Upper lobe of left lung (tissue), 4 donors: ENCODE results near the gene RALGAPA2.

ENCODE experiments used
- EP300 ChIP-seq, 4 donors: sonication (generic); formaldehyde crosslinking; IDR thresholded peaks; one replicate each; pipeline ENCODE4 v1.5.1; 2017; ENCODE audit warnings: antibody characterized with exemption in 4 of 4, control low read depth in 2 of 4
- POLR2A ChIP-seq, 4 donors: fragments of 450-650 bp; IDR thresholded peaks; one replicate each; pipeline ENCODE4 v1.5.1; 2016 to 2017; ENCODE audit warnings: antibody characterized with exemption in 4 of 4, mild to moderate bottlenecking in 2 of 4
- POLR2AphosphoS5 ChIP-seq, 2 donors: sonication (generic); formaldehyde crosslinking; IDR thresholded peaks; one replicate each; pipeline ENCODE4 v1.5.1; 2017; ENCODE audit warnings: antibody characterized with exemption in 2 of 2
- TF ChIP-seq, protein P1 (sequence below), 6 experiments: fragments of 450-650 bp in 4 of 6; fragments of 200-600 bp in 2 of 6; sonication (generic) in 2 of 6; IDR thresholded peaks; one replicate each; pipeline ENCODE4 v1.5.1; 2016 to 2019; ENCODE audit warnings: antibody characterized with exemption in 6 of 6

DNA sequence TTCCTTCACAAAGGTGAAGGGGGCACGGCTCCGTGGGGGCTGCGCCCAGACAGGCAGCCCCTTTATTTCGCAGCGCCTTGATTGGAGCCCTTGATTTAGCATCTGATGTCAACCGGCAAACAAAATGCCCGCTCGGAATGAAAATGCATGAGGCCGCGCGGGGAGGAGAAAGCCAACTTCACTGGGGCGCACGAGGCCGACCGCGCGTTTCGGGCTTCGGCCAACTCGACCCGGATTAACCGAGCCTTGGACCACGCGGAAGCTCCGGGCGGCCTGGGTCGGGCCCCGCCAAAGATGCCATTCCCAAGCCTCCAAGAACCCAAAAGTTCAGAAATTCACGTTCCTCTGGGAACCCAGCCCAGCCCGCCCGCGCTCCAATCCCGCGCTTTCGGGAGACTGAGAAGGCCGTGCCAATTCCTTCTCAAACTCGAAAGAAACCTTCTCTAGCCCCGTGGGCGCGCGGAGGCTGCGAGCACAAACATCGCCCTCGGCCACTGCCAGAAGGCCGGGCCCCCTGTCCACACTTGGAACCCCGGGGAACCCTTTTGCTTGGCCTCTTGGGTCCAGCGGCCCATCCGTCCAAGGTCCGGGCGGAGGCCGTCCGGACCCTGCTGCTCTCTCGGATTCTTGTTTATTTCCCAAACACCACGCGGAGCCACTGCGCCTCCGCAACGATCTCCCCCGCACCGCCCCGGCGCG lies 345.4 kb downstream of the RALGAPA2 start:
- TF ChIP-seq, protein P1, sequence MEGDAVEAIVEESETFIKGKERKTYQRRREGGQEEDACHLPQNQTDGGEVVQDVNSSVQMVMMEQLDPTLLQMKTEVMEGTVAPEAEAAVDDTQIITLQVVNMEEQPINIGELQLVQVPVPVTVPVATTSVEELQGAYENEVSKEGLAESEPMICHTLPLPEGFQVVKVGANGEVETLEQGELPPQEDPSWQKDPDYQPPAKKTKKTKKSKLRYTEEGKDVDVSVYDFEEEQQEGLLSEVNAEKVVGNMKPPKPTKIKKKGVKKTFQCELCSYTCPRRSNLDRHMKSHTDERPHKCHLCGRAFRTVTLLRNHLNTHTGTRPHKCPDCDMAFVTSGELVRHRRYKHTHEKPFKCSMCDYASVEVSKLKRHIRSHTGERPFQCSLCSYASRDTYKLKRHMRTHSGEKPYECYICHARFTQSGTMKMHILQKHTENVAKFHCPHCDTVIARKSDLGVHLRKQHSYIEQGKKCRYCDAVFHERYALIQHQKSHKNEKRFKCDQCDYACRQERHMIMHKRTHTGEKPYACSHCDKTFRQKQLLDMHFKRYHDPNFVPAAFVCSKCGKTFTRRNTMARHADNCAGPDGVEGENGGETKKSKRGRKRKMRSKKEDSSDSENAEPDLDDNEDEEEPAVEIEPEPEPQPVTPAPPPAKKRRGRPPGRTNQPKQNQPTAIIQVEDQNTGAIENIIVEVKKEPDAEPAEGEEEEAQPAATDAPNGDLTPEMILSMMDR (IDR thresholded peaks at IDR 0.05), result no peak
- TF ChIP-seq POLR2AphosphoS5 (IDR thresholded peaks at IDR 0.05), result no peak
- TF ChIP-seq POLR2A (IDR thresholded peaks at IDR 0.05), result no peak
- TF ChIP-seq EP300 (IDR thresholded peaks at IDR 0.05), result no peak
